GM23338 (cell line): ENCODE measurements around the gene ZBTB14. TPM values are rescaled to one million over a fixed set of nuclear protein-coding genes. Genes with fewer than 3 reads are reported as not detected.

Experiments
- ATAC-seq: fragments of 200-7000 bp; cut with Tn5 transposase; 3 replicates; pipeline ENCODE4 v1.9.1; 2020
- DNase-seq: peaks from one replicate; pipeline ENCODE4 v3.0.0-alpha.2; 2015; ENCODE audit warnings: low spot score
- H2AFZ ChIP-seq: fragments of 200-600 bp; sonication (generic); 2 replicates; pipeline ENCODE4 v1.8.0; 2016; ENCODE audit warnings: antibody characterized with exemption, mild to moderate bottlenecking, moderate library complexity
- H3F3A ChIP-seq: fragments of 200-600 bp; sonication (generic); replicated peaks from 2 replicates; pipeline ENCODE4 v1.8.0; 2017; ENCODE audit warnings: antibody characterized with exemption, mixed run types, low read depth
- H3K27ac ChIP-seq: fragments of 200-600 bp; sonication (generic); 2 replicates; pipeline ENCODE4 v1.6.1; 2016; ENCODE audit warnings: low read depth
- H3K27me3 ChIP-seq: fragments of 200-600 bp; sonication (generic); 2 replicates; pipeline ENCODE4 v1.8.0; 2016; ENCODE audit warnings: mild to moderate bottlenecking, mixed run types, moderate library complexity; ENCODE audit not compliant: insufficient read depth
- H3K36me3 ChIP-seq: fragments of 200-600 bp; sonication (generic); 2 replicates; pipeline ENCODE4 v1.8.0; 2016; ENCODE audit warnings: mild to moderate bottlenecking; ENCODE audit not compliant: insufficient read depth
- H3K4me1 ChIP-seq: fragments of 200-600 bp; sonication (generic); 2 replicates; pipeline ENCODE4 v1.8.0; 2016; ENCODE audit warnings: mild to moderate bottlenecking, moderate library complexity; ENCODE audit not compliant: insufficient read depth
- H3K4me2 ChIP-seq: fragments of 200-600 bp; sonication (generic); 2 replicates; pipeline ENCODE4 v1.7.1; 2017; ENCODE audit warnings: mixed run types
- H3K4me3 ChIP-seq: fragments of 200-600 bp; sonication (generic); 2 replicates; pipeline ENCODE4 v1.6.1; 2016; ENCODE audit warnings: mixed run types
- H3K79me2 ChIP-seq: fragments of 200-600 bp; sonication (generic); replicated peaks from 2 replicates; pipeline ENCODE4 v1.8.0; 2017; ENCODE audit warnings: mild to moderate bottlenecking; ENCODE audit not compliant: insufficient read depth
- H3K9me2 ChIP-seq: fragments of 200-600 bp; sonication (generic); 2 replicates; pipeline ENCODE4 v1.8.0; 2017; ENCODE audit not compliant: insufficient read depth
- H4K20me1 ChIP-seq: fragments of 200-600 bp; sonication (generic); replicated peaks from 2 replicates; pipeline ENCODE4 v1.8.0; 2017; ENCODE audit warnings: mild to moderate bottlenecking; ENCODE audit not compliant: insufficient read depth
- H3K27ac Mint-ChIP-seq: 2 replicates; pipeline ENCODE4 v1.8.0; 2020; ENCODE audit warnings: inconsistent platforms, mild to moderate bottlenecking, moderate library complexity, mixed read lengths
- H3K27me3 Mint-ChIP-seq: 3 replicates; pipeline ENCODE4 v1.8.0; 2022; ENCODE audit warnings: low read depth, mild to moderate bottlenecking, moderate library complexity, mixed read lengths, inconsistent platforms; ENCODE audit not compliant: insufficient read depth, poor library complexity
- H3K36me3 Mint-ChIP-seq: 3 replicates; pipeline ENCODE4 v1.8.0; 2021; ENCODE audit warnings: low read depth, mild to moderate bottlenecking, inconsistent platforms, moderate library complexity, mixed read lengths
- H3K4me1 Mint-ChIP-seq: 3 replicates; pipeline ENCODE4 v1.8.0; 2020; ENCODE audit warnings: mild to moderate bottlenecking, inconsistent platforms, mixed read lengths
- H3K4me3 Mint-ChIP-seq: 3 replicates; pipeline ENCODE4 v1.8.0; 2021; ENCODE audit warnings: moderate library complexity, mild to moderate bottlenecking, inconsistent platforms, mixed read lengths
- H3K9me3 Mint-ChIP-seq: 3 replicates; pipeline ENCODE4 v1.8.0; 2020; ENCODE audit warnings: moderate library complexity, mild to moderate bottlenecking, inconsistent platforms, mixed read lengths
- CREB1 ChIP-seq: fragments of 250-450 bp; sonication (Bioruptor Pico); IDR thresholded peaks from 2 replicates; pipeline ENCODE4 v1.5.0; 2020; ENCODE audit warnings: low read depth, mild to moderate bottlenecking, moderate library complexity
- ETS1 ChIP-seq: IDR thresholded peaks from 2 replicates; pipeline ENCODE4 v1.6.1; 2016; ENCODE audit warnings: antibody characterized with exemption
- EZH2 ChIP-seq: fragments of 200-600 bp; sonication (generic); IDR thresholded peaks from one replicate; pipeline ENCODE4 v1.8.0; 2017; ENCODE audit warnings: antibody characterized with exemption, mild to moderate bottlenecking, low read depth; ENCODE audit not compliant: unreplicated experiment
- EZH2phosphoT487 ChIP-seq: fragments of 200-600 bp; sonication (generic); IDR thresholded peaks from one replicate; pipeline ENCODE4 v1.8.1; 2018; ENCODE audit warnings: antibody characterized with exemption; ENCODE audit not compliant: unreplicated experiment
- JUNB ChIP-seq: IDR thresholded peaks from one replicate; pipeline ENCODE4 v1.6.1; 2016; ENCODE audit warnings: antibody characterized with exemption; ENCODE audit not compliant: unreplicated experiment
- NANOG ChIP-seq: IDR thresholded peaks from 2 replicates; pipeline ENCODE4 v1.6.1; 2016; ENCODE audit warnings: antibody characterized with exemption, borderline replicate concordance
- POLR2AphosphoS5 ChIP-seq: IDR thresholded peaks from 2 replicates; pipeline ENCODE4 v1.6.1; 2016; ENCODE audit warnings: antibody characterized with exemption, low read depth
- STAT1 ChIP-seq: IDR thresholded peaks from one replicate; pipeline ENCODE4 v1.6.1; 2016; ENCODE audit warnings: antibody characterized with exemption; ENCODE audit not compliant: unreplicated experiment
- ZNF114 ChIP-seq: fragments of 250-450 bp; sonication (Bioruptor Pico); IDR thresholded peaks from 2 replicates; pipeline ENCODE4 v1.5.0; 2020; ENCODE audit warnings: mild to moderate bottlenecking, moderate library complexity
- ZNF331 ChIP-seq: fragments of 250-450 bp; sonication (Bioruptor Pico); IDR thresholded peaks from 2 replicates; pipeline ENCODE4 v1.5.0; 2020; ENCODE audit warnings: low read depth, mild to moderate bottlenecking, moderate library complexity
- ZNF462 ChIP-seq: fragments of 250-450 bp; sonication (Bioruptor Pico); IDR thresholded peaks from 2 replicates; pipeline ENCODE4 v1.5.0; 2020; ENCODE audit warnings: mild to moderate bottlenecking, moderate library complexity
- polyA plus RNA-seq: library from polyadenylated mRNA; unstranded; fragments of >200 nt; fragmentation: Nextera tagmentation; extraction: Ambion mirVana; gene quantifications from 2 replicates; pipeline ENCODE4 v1.2.1, GENCODE V29; 2016
- total RNA-seq: library from RNA; depleted of rRNA; stranded (reverse); fragments of >200 nt; shearing (Covaris generic); gene quantifications from 2 replicates; pipeline ENCODE4 v1.2.3, GENCODE V29; 2014
- TF ChIP-seq, protein P1 (sequence below), 2 experiments: fragments of 200-600 bp in 1 of 2; sonication (generic) in 1 of 2; conservative IDR thresholded peaks; 2 replicates each; pipeline versions ENCODE4 v1.5.1 to v1.6.1; 2016 to 2017; ENCODE audit warnings: antibody characterized with exemption in 2 of 2, low read depth in 2 of 2, mild to moderate bottlenecking in 2 of 2, moderate library complexity in 1 of 2

ZBTB14 gene
- total and polyA plus RNA-seq, 2 experiments from 2014 or later, result 5.2 to 16.8 TPM

- no peak for TF ChIP-seq ZNF462 (CRISPR knock-in tag)
- no peak for TF ChIP-seq EZH2
- no peak for TF ChIP-seq JUNB
- TF ChIP-seq NANOG, result no peak
- no peak for TF ChIP-seq ETS1
- TF ChIP-seq STAT1, result no peak
Observed at GRCh38 chr18:5303636-5304035, 8.1 kb upstream of the ZBTB14 start (continued).

GRCh38 chr18:5302606-5303005 is 7.1 kb upstream of the ZBTB14 start:
- Histone ChIP-seq H3K36me3 (no peaks in the 10 kb centered on the region), H3K9me2 (no peaks in the 10 kb centered on the region), H4K20me1 (no peaks in the 10 kb centered on the region), H3K4me1 (no peaks in the 10 kb centered on the region), H3K27me3 (peaks cover 9% of the 10 kb centered on the region), H3F3A (0 out of 2 replicates have a peak, but pooled peaks cover 5% of the 10 kb centered on the region), H3K79me2 (no peaks in the 10 kb centered on the region), H3K27ac (no peak overlapping the region), H3K4me2 (no peak overlapping the region), H3K4me3 (no peak overlapping the region), H2AFZ (no peak overlapping the region)
- ATAC-seq (no peak), DNase-seq (no peak)
- Mint-ChIP-seq H3K27me3 (peaks cover 10% of the 10 kb centered on the region), H3K4me3 (no peak overlapping the region), H3K4me1 (peaks cover 2% of the 10 kb centered on the region; the same call in 1 of the 3 replicates), H3K27ac (no peak overlapping the region), H3K9me3 (no peaks in the 10 kb centered on the region), H3K36me3 (no peaks in the 10 kb centered on the region)
- TF ChIP-seq ETS1 (no peak), ZNF114 (CRISPR knock-in tag) (no peak), POLR2AphosphoS5 (no peak), JUNB (no peak), EZH2phosphoT487 (no peak), NANOG (no peak), EZH2 (no peak), ZNF331 (CRISPR knock-in tag) (no peak), STAT1 (no peak), CREB1 (CRISPR knock-in tag) (no peak)
- TF ChIP-seq, protein P1, sequence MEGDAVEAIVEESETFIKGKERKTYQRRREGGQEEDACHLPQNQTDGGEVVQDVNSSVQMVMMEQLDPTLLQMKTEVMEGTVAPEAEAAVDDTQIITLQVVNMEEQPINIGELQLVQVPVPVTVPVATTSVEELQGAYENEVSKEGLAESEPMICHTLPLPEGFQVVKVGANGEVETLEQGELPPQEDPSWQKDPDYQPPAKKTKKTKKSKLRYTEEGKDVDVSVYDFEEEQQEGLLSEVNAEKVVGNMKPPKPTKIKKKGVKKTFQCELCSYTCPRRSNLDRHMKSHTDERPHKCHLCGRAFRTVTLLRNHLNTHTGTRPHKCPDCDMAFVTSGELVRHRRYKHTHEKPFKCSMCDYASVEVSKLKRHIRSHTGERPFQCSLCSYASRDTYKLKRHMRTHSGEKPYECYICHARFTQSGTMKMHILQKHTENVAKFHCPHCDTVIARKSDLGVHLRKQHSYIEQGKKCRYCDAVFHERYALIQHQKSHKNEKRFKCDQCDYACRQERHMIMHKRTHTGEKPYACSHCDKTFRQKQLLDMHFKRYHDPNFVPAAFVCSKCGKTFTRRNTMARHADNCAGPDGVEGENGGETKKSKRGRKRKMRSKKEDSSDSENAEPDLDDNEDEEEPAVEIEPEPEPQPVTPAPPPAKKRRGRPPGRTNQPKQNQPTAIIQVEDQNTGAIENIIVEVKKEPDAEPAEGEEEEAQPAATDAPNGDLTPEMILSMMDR (conservative IDR thresholded peaks at IDR 0.05; ENCODE audit: low read depth in 2 of 2), result no peak
